A673 (cell line): ENCODE measurements around the gene NEURL1.

Experiments
- CTCF ChIP-seq: fragments of 300-800, 200-600 bp; sonication (generic); conservative IDR thresholded peaks from 2 replicates; pipeline ENCODE4 v1.5.1; 2017; ENCODE audit warnings: low read depth, mild to moderate bottlenecking, antibody characterized with exemption, low read length, moderate library complexity, mixed read lengths
- EZH2 ChIP-seq: fragments of 200-600 bp; sonication (generic); IDR thresholded peaks from 2 replicates; pipeline ENCODE4 v1.6.1; 2017; ENCODE audit warnings: borderline replicate concordance, low read depth, mild to moderate bottlenecking, mixed read lengths, antibody characterized with exemption, low read length; ENCODE audit not compliant: poor library complexity, severe bottlenecking

- TF ChIP-seq CTCF = no peak
- TF ChIP-seq EZH2 = no peak
Measured at GRCh38 chr10:103581499-103581898, 88.0 kb downstream of the NEURL1 start.
